Measurements from ENCODE around the gene FOXD3.
A peak's percentile ranks its signal among the peaks of the same experiment; 100 is the strongest.

FOXD3 gene

DNA sequence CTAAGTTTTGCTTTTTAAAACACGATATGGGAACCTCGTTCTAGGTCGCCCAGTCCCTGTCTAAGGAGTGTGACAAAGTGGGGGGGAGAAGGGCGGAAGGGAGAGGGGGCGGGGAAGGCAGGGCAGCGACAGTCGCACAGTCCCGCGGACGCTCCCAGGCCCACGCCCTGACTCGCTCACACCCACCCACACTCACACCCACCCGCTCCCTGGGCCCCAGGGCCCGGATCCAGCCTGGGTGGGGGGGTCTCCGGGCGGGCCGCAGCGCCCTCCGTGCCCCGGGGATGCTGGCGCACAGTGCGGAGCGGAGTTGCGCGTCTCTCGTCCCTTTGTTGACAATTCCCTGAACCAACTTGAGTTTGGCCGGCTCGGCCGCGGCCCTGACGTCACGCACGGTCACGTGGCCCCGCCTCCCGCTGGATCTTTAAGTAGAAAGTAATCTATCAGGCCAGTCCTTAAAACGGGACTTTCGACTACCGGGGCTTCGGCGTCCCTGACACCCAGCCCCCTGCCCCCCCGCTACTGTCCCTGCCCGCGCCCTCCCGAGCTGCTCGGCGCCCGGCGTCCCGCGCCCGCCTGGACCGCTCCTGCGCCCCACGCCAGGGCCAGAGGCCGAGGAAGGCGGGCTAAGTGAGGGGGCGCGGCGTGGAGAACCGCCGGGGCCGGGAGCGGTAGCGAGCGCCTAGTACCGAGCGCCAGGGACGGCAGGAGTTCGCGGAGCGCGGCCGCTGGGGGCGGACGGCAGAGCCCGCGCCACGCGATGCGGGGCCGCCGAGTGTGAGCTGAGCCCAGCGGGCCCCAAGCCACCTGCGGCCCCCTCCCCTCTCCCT is at the start of gene FOXD3:
FOXD3 (plus strand) TSS at position 454 of the 830 bp plus-strand sequence. CDS start 492 bp downstream, outside the sequence.
- DNase-seq: peak; percentile 65

GRCh38 chr1:63272811-63273210 is 49.6 kb upstream of the FOXD3 start:
- DNase-seq: no peak

GRCh38 chr1:63274371-63274770 is 48.0 kb upstream of the FOXD3 start:
- DNase-seq: no peak

DNA sequence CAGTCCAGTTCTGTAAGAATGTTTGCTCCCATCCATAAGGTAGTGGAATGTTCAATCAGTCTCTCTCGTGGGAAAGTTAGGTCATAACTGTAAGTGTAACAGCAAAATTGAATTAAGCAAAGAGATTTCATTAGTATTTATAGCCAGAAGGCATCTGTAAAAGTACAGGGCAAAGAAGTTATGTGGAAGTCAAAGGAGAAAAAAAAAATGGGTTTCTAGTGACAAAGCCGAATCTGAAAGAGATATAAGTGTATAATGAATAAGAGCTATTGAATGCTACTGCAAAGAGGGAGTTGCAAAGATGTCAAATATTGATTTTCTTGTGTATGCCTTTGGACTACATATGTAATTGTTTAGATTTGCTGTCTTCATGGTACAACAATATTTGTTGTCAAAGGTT is 47.4 kb upstream of the FOXD3 start:
- DNase-seq: no peak

- DNase-seq: no peak
Observed at GRCh38 chr1:63276624-63277023, 45.7 kb upstream of the FOXD3 start.

DNA sequence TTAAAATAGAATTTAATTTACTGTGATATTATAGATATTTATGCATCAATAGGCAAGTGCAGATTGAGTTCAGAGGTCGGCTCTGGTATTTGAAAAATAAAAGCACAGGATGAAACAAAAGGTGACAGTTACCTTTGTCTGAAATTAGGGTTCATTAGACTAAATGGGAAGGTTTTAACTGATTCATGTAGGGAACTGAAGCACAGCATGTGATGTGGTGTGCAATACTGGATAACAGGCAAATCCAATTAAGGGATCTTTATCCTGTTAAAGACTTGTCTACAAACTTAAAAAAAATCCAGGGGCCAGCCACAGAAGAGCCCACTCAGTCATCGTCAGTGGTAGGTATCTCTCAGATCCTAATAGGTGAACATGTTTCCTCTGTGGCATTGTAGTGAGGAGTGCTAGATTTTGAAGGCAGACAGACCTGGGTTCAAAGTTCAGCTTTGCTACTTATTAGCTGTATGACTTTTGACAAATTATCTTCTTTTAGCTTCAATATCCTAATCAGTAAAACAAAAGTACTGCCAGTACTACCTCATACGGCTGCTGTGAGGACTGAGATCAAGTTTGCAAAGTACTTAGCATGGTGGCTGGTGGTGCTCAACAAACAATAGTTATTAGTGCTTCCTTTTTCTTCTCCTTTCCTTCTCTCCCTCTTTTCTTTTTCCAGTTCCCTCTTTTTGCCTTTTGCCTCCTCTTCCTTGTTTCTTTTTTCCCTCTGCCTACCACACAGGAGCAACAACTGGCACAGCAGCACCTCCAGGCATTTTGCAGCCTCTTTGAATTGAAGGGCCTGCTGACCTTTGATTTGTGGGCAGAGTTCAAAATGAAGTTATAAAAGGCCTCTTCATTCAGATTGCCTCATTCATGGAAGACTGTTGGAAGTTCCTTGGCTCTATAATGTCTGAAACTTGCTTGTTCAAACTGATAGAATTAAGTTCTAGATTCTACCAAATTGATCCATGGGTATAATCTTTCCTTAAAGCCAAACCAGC is 44.9 kb upstream of the FOXD3 start:
- no peak for DNase-seq

GRCh38 chr1:63281753-63282152 is 40.6 kb upstream of the FOXD3 start:
- DNase-seq: no peak

- DNase-seq: no peak
Observed at GRCh38 chr1:63289135-63289534, 33.2 kb upstream of the FOXD3 start.

DNA sequence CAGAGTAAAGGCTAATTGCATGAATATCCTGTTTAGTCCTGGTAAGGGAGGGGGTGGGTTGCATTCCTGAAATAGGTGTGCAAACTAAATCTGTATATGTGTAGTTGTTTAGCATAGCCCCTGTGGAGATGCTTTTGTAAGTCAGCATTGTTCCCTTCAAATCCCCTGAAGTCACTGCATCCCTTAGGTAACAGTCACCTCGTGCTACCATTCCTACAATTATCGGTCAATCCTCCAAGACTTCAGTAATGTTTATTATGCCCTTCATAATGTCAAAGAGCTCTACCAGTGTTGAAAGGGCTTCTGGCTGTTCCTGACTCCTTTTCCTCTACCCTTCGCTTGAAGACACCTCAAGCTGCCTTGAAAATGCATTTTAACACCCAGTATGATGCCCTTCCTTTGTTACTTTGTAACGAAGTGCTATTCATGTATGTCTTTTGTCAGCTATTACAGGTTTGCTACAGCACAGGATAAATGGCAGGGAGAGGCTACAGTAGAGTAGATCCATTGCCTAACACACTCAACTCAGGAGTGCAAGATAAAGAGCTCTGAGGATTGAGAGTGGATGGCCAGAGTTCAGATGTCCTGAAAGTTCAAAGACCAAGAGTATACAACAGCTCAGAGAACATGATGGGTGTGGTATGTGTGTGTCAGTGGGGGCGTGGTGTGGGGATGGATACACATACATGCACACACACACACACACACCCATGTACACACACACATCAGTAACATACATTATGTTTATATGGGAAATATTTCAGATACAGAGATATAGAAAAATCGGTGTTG is 27.4 kb upstream of the FOXD3 start:
- no peak for DNase-seq

- no peak for DNase-seq
Observed at GRCh38 chr1:63304410-63304809, 18.0 kb upstream of the FOXD3 start.

DNA sequence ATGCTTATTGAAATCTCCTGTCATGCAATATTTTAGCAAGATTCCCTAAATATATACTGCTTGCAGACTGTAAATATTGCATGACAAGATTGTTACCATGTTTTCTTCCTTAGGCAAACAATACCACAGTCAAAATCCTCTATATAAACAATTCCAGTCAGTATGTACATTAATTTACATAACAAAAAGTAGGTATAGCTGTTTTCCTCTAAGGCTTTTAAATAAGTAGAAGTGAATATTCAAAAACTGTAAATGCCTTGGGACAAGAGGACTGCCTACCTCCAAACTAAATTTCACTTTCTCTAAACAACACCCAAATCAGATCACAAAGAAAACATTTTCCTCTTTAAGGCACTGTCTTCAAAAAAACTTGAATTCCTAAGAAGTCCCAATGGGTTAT is 17.3 kb upstream of the FOXD3 start:
- no peak for DNase-seq

- no peak for DNase-seq
Observed at GRCh38 chr1:63307196-63307794, 15.1 kb upstream of the FOXD3 start.

- DNase-seq: no peak
Observed at GRCh38 chr1:63316598-63316983, 5.8 kb upstream of the FOXD3 start.

DNA sequence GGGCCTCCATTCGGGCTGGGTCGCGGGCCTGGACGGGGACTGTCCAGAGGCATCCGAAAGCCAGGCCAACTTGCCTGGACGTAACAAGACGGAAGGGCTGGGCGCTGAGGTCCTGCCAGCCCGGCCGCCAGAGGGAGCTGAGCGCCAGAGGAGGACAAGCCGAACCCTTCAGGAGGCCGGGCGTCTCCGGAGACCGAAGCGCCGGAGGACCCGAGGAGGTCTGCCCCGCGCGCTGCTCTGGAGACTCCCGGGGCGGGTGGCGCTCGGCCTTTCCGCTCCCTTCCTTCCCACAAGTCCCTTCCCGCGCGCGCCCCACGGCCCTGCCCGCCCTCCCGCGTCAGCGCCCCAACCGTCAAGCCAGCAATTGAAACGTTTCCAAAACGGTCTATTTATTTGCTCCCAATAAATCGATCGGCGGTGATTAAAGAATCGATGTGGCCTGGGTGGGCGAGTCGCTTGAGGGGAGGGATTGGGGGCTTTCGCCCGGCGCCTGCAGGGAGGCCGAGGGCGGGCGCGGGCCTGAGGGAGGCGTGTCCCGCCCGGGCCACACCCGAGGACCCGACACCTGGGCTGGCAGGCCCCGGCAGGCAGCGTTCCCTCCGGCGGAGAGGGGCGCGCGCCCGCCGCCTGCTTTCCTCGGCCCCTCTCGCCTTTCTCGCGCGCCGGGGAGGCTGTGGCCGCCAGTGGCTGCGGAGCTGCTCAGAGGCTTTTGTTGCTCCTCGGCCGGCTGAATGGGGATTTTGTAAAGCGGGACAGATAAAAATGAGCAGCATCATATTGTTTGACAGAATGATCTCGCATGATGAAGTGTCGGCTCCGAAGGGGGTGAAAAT is 5.2 kb upstream of the FOXD3 start:
- DNase-seq: peak; percentile 74

GRCh38 chr1:63317817-63318152 is 4.6 kb upstream of the FOXD3 start:
- no peak for DNase-seq

DNA sequence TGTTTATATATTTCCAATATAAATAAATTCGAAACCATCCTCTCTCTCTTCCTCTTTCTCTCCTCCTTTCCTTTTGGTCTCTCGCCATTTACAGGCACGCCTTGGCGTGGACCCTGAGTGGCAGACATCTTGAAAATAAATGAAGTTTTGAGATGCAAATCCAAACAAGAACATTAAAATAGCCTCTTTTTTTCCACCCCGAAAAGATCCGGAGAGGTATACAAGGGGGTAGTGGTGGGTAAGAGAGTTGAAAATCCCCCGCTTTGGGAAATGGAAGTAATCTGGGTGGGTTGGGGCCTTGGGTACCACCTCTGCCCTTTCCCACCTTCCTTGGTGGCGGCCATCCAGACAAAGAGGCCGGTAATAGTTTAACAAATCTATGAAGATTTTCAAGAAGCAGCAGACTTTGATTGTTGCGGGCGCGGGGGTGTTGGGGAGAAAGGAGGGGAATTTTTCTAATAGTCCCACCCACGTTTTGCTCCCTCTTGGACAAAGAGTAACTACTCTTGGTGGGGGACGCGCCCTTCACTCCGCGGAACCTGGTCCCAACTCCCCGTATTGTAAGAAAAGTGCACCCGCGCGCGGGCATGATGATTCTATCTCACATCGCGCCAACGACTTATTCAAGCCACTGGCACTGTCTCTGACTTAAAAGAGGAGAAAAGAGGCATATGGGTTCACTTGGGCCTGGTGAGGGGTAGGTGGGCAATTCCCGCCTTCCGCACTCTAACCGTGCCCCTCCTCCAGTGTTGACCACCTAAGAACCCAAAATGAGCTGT is 4.0 kb upstream of the FOXD3 start:
- no peak for DNase-seq

DNA sequence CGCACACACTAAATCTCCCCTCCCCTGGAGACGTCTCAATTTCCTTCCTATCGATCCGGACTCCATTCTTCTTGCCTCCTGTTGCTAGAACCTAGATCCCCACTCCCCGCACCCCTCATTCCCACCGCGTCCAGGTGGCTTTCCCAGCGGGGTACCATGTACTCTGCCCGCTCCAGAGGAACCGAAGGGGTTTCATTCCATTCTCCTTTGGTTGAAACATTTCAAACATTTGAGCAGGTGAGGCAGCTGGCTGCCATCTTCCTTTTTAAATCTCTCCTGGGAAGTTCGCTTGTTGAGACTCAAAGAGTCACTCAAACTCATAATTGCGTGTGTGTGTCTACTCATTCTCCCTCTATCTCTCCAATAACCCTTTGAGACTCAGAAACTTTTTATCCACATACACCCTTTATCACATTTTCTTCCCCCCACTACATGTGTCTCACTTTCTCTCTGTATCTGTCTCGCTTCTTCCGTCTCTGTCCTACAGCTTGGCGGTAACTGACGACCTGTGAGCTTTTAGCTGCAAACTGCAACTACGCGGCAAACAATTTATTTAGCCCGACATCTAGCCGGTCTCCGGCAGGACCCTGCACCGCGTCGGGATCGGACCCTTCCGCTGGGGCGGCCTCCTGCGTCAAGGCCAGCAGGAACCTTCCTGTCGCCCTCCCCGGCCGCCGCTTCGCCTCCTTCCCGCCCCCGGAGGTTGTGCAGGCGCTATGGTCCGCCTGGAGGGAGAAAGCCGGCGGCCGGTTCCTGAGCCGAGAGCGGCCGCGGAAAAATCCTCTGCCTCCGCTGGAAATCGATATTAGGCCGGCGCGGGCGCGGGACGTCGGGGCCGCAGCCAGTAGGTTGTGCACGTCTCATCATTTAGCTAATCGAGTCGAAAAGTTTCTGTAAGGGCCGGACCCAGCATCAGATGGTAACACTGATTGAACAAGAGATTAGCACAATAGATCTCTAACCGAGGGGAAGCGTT is 3.0 kb upstream of the FOXD3 start:
- DNase-seq: no peak

- DNase-seq: no peak
Observed at GRCh38 chr1:63320022-63320721, 2.2 kb upstream of the FOXD3 start.
